ENCODE measurements around the gene UBE2E2.

UBE2E2 gene

DNA sequence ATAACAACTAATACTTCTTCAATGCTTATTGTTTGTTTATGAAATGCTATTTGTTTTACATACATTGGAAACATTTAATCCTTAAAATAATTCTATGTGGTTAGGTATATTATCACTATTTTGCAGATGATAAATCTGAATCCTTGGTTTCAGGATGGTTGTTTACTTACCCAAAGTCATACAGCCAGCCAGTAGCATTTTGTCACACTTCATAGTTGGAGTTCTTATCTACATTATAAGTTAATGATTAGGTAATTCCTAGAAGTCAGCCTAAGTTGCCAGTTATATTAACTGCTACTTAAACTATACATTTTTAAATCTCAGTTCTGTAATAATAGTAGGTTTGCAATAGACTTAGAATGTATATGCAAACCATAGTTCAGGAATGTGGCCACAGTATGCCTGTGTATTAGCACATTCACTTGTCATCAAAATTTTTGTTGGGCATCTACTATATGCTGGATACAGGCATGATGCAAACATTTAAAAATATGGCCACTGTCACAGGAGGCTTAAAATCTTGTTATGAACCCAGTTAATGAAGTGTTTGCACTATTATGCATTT, 187.9 kb downstream of the UBE2E2 start:
- DNase-seq, result no peak

DNA sequence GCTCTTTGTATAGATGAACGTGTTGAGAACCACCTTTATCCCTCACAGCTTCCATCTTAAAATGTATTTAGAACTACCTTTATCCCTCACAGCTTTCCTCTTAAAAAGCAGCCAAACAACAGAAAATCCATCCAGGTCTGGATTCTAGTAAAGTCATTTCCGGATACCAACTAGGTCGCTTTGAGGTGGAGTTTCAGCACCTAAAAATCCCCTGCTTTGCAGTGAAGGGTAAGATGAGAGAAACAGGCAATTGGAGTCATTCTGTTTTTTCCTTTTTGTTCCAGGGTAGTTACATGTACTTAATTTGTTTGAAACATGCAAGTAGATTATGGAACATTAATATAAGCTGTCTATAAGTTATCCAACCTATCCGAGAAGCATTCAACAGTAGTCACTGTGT, 192.0 kb downstream of the UBE2E2 start:
- no peak for DNase-seq

DNA sequence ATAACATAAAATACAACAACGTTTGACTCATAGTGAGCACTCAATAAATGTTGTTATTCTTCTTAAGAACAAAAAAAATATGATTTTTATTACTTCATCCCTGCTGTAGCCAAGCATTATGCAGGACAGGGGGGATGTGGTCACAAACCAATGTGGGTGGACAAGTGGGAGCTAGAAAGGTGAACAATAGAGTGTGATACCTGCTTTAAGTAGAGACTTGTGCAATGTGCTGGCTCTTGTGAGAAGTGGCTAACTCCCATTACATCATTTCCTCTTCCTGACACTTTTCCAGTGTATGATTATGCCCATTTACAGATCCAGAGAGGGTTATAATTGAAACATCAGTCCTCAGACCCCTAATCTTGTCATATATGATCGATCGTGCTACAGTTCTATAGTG, 193.6 kb downstream of the UBE2E2 start:
- no peak for DNase-seq

DNA sequence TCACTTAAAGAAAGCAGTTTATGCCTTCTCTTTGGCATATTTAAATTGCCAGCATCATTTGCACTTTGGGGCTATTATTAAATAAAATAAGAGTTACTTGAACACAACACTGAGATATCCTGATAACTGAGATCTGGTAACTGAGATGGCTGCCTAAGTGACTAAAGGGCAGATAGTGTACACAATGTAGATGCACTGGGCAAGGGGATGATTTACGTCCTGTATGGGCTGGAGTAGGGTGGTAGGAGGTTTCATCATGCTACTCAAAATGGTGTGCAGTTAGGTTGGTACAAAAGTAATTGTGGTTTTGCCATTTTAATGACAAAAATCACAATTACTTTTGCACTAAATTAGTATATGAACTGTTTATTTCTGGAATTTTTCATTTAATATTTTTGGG, 196.1 kb downstream of the UBE2E2 start:
- DNase-seq, result no peak

- no peak for DNase-seq
Observed at GRCh38 chr3:23402728-23403492, 199.8 kb downstream of the UBE2E2 start.

DNA sequence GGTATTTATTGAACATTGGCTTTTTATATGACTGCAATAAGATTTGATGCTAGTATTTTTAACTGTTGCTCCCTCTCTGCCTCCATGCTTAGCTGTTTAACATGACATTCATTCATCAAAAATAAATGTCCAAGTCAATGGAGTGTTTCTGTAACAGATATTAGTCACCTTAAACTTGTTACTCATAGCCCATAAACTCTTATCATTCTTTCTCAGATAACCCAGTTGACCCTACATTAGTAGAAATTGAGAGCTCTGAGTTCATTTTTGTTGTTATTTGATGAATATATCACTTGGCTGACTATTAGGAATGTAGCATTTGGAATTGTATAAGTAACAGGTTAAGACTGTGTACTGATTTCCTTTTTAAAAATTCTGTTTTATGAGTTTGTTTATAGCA, 201.1 kb downstream of the UBE2E2 start:
- peak; percentile 1 for DNase-seq

GRCh38 chr3:23405081-23405480, 202.0 kb downstream of the UBE2E2 start:
- no peak for DNase-seq

GRCh38 chr3:23406601-23407000, 203.5 kb downstream of the UBE2E2 start:
- DNase-seq, result peak; percentile 22

- no peak for DNase-seq
Observed at GRCh38 chr3:23418026-23418425, 214.9 kb downstream of the UBE2E2 start.

GRCh38 chr3:23421811-23422516, 218.8 kb downstream of the UBE2E2 start:
- DNase-seq, result no peak

- DNase-seq, result no peak
Observed at GRCh38 chr3:23422517-23422851, 219.4 kb downstream of the UBE2E2 start.

GRCh38 chr3:23425410-23425809, 222.3 kb downstream of the UBE2E2 start:
- no peak for DNase-seq

DNA sequence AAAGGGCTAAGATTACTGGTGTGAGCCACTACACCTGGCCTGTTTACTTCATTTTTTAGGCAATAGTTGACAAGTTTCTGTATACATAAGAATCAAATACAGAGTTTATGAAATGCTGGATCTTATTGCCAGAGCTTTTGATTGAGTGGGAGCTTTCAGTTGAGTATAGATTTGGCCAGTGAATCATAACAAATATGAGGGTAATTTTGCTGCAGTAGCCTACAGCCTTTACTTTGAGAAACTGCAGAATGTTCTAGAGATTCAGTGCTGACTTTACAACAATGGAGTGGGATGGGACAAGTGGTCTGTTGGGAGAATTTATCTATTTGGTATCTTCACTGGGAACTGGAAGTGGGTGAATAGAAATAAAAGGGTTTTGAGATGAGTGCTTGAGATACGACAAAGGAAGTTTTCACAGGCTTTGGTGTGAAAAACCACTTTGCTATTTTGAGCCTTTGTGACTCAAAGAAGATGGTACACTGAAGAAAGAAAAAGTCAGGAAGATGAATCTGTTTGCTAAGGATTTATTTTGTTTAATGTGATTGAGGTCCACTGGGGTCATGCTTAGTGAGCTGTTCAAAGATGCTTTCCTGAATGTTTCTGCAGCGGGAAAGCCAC, 227.8 kb downstream of the UBE2E2 start:
- peak; percentile 28 for DNase-seq

GRCh38 chr3:23431764-23432163, 228.6 kb downstream of the UBE2E2 start:
- DNase-seq, result peak; percentile 14

GRCh38 chr3:23435318-23435717, 232.2 kb downstream of the UBE2E2 start:
- DNase-seq, result no peak

- no peak for DNase-seq
Observed at GRCh38 chr3:23435904-23436303, 232.8 kb downstream of the UBE2E2 start.

DNA sequence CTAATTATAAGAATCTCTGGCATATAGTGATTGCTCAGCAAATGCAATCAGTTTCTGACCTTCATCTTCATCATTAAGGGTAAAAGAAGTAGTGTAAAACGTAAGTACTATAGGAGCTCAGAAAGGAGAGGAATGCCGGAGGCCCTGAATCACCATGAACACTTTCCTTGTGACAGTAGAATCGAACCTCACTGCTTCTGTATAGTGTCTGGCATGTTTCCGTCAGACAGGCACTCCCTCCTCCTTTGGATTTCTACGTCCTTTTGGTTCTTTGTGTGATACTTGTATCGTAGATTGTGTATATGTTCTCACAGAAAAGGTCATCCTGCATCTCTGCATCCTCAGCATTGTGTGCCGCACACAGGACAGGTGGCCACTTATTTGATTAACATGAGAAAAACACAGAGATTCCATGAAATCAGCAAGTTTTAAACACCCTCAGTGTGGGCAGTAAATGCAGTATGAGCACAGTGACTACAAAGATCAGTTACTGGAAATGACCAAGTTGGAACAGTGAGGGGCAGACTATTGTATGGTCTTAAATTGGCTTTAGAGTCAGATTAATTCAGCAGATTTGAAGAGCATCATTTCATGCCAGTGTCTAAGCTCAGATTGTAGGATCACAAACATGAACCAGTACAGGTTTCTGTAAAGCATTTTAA, 234.5 kb downstream of the UBE2E2 start:
- no peak for DNase-seq

GRCh38 chr3:23438657-23439056, 235.5 kb downstream of the UBE2E2 start:
- DNase-seq, result no peak

DNA sequence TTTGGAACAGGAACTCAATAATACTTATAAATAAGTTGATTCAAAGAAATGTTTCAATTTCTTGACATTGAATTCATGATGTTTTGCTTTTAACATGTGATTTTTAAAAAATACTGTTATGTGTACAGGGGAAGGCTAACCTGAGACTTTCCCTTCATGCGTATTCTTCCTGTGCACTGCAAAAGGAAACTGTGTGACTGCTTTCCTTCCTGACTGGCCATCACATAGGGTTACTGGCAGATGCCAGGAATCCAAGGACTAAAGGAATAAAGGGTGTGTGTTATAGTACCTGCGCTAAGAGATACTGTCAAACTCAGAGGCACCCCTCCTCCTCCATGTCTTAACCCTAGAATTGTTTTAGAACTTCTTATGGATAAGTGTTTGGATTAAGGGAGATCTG, 236.0 kb downstream of the UBE2E2 start:
- no peak for DNase-seq

DNA sequence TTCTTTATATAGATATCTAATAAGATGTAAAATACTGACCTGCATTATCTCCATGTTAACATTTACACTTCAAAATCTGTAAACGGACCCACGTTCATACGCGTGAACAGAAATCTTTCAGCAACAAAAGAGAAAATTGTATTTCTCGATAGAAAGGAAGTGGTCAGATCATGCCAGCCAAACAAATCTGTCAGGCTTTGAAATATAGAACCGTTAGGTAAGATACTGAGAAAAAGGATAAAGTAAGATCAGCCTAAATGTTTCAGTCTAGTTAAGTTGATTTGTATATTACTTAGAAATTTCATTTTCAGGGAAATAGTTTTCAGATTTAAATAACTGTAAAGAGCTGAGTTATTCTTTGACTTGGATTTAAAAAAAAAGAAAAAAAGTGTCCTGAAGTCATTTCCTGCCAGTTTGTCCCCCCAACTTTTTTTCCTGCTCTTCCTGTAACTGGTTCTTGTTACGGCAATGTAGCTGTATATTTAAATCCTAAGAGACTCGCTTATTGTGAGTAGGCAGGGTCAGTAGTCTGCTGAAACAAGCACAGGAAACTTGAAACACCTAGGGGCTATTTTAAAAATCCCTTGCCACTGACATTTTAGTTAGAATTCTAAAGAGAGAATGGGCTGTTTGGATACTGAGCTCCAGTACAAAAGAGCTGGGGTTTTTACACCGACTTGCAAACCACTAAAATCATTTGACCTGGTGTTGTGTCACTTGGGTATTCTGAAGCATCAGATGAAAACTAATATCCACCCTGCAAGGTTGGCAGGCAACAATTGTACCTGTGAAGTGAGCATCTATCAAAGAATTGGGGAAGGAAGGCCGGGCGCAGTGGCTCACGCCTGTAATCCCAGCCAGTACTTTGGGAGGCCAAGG, 237.5 kb downstream of the UBE2E2 start:
- no peak for DNase-seq

GRCh38 chr3:23442598-23443383, 239.7 kb downstream of the UBE2E2 start:
- peak; percentile 80 for DNase-seq

All from EL (cell line).